ENCODE results near the gene ZNF792.

GRCh38 chr19:34943861-34944573 lies 20.0 kb downstream of the ZNF792 start:
- TF ChIP-seq, protein P1, sequence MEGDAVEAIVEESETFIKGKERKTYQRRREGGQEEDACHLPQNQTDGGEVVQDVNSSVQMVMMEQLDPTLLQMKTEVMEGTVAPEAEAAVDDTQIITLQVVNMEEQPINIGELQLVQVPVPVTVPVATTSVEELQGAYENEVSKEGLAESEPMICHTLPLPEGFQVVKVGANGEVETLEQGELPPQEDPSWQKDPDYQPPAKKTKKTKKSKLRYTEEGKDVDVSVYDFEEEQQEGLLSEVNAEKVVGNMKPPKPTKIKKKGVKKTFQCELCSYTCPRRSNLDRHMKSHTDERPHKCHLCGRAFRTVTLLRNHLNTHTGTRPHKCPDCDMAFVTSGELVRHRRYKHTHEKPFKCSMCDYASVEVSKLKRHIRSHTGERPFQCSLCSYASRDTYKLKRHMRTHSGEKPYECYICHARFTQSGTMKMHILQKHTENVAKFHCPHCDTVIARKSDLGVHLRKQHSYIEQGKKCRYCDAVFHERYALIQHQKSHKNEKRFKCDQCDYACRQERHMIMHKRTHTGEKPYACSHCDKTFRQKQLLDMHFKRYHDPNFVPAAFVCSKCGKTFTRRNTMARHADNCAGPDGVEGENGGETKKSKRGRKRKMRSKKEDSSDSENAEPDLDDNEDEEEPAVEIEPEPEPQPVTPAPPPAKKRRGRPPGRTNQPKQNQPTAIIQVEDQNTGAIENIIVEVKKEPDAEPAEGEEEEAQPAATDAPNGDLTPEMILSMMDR (IDR thresholded peaks at IDR 0.05; ENCODE audit: borderline replicate concordance, extremely low read depth, low read length, poor library complexity, severe bottlenecking), result no peak
- no peak for TF ChIP-seq EZH2 (IDR thresholded peaks at IDR 0.05; ENCODE audit: borderline replicate concordance, low read depth, low read length, severe bottlenecking)
